MM.1S (cell line): ENCODE data around the gene SDC1.

Source experiments
- DNase-seq: peaks from one replicate; pipeline ENCODE4 v3.0.0-alpha.2; 2015
- H2AFZ ChIP-seq: fragments of 300-600 bp; sonication (generic); 2 replicates; pipeline ENCODE4 v1.6.0; 2016; ENCODE audit warnings: antibody characterized with exemption, low read length
- H3F3A ChIP-seq: fragments of 300-600 bp; sonication (generic); 2 replicates; pipeline ENCODE4 v1.6.1; 2016; ENCODE audit warnings: mild to moderate bottlenecking, antibody characterized with exemption, low read length, moderate library complexity, mixed read lengths; ENCODE audit not compliant: insufficient read depth
- H3K27ac ChIP-seq: fragments of 300-600 bp; sonication (generic); 2 replicates; pipeline ENCODE4 v1.5.1; 2016; ENCODE audit warnings: mild to moderate bottlenecking, low read length
- H3K27me3 ChIP-seq: fragments of 300-600 bp; sonication (generic); replicated peaks from 2 replicates; pipeline ENCODE4 v1.6.0; 2016; ENCODE audit warnings: low read length; ENCODE audit not compliant: insufficient read depth
- H3K36me3 ChIP-seq: fragments of 300-600 bp; sonication (generic); replicated peaks from 2 replicates; pipeline ENCODE4 v1.6.1; 2016; ENCODE audit warnings: mild to moderate bottlenecking, low read length, mixed read lengths; ENCODE audit not compliant: insufficient read depth
- H3K4me1 ChIP-seq: fragments of 300-600 bp; sonication (generic); 2 replicates; pipeline ENCODE4 v1.6.1; 2016; ENCODE audit warnings: low read length, mixed read lengths
- H3K4me2 ChIP-seq: fragments of 300-600 bp; sonication (generic); 2 replicates; pipeline ENCODE4 v1.6.0; 2016; ENCODE audit warnings: low read depth, low read length
- H3K4me3 ChIP-seq: fragments of 300-600 bp; sonication (generic); 2 replicates; pipeline ENCODE4 v1.5.1; 2016; ENCODE audit warnings: low read length, mixed read lengths
- H3K79me2 ChIP-seq: fragments of 300-600 bp; sonication (generic); 2 replicates; pipeline ENCODE4 v1.6.1; 2016; ENCODE audit warnings: mixed run types, low read length, mixed read lengths
- H3K9ac ChIP-seq: fragments of 300-600 bp; sonication (generic); 2 replicates; pipeline ENCODE4 v1.6.1; 2016; ENCODE audit warnings: low read length, mixed read lengths
- H3K9me2 ChIP-seq: fragments of 300-600 bp; sonication (generic); replicated peaks from 2 replicates; pipeline ENCODE4 v1.6.1; 2016; ENCODE audit warnings: mild to moderate bottlenecking, low read length, mixed read lengths; ENCODE audit not compliant: insufficient read depth
- H3K9me3 ChIP-seq: fragments of 300-600 bp; sonication (generic); replicated peaks from 2 replicates; pipeline ENCODE4 v1.6.1; 2016; ENCODE audit warnings: mild to moderate bottlenecking, low read length, mixed read lengths; ENCODE audit not compliant: insufficient read depth
- H4K20me1 ChIP-seq: fragments of 300-600 bp; sonication (generic); 2 replicates; pipeline ENCODE4 v1.6.1; 2016; ENCODE audit warnings: mild to moderate bottlenecking, low read length, moderate library complexity, mixed read lengths; ENCODE audit not compliant: insufficient read depth
- CTCF ChIP-seq: fragments of 300-600 bp; sonication (generic); IDR thresholded peaks from 2 replicates; pipeline ENCODE4 v1.5.1; 2016; ENCODE audit warnings: antibody characterized with exemption, low read length, mixed read lengths
- EZH2 ChIP-seq: fragments of 300-600 bp; sonication (generic); optimal IDR thresholded peaks from 2 replicates; pipeline ENCODE3; 2017; ENCODE audit warnings: low read depth, mild to moderate bottlenecking, antibody characterized with exemption, low read length, mixed read lengths
- EZH2phosphoT487 ChIP-seq: fragments of 300-600 bp; sonication (generic); IDR thresholded peaks from 2 replicates; pipeline ENCODE4 v1.6.1; 2018; ENCODE audit warnings: antibody characterized with exemption, low read length

The SDC1 gene

GRCh38 chr2:20174410-20174809 is 50.5 kb downstream of the SDC1 start:
- H3K27ac ChIP-seq: no peak overlapping the region
- H2AFZ ChIP-seq: no peak overlapping the region
- H3K27me3 ChIP-seq: no peaks in the 10 kb centered on the region
- no peak overlapping the region for H3K4me2 ChIP-seq
- H3F3A ChIP-seq: no peaks in the 10 kb centered on the region
- no peaks in the 10 kb centered on the region for H3K9me3 ChIP-seq
- H3K36me3 ChIP-seq: no peaks in the 10 kb centered on the region
- DNase-seq: no peak
- TF ChIP-seq EZH2phosphoT487: no peak
- no peak for TF ChIP-seq EZH2
- no peak for TF ChIP-seq CTCF
- no peak overlapping the region for H3K9ac ChIP-seq
- H3K79me2 ChIP-seq: no peaks in the 10 kb centered on the region
- no peak overlapping the region for H3K4me3 ChIP-seq
- no peaks in the 10 kb centered on the region for H3K9me2 ChIP-seq
- H3K4me1 ChIP-seq: no peaks in the 10 kb centered on the region
- H4K20me1 ChIP-seq: no peaks in the 10 kb centered on the region

- DNase-seq: no peak
- no peaks in the 10 kb centered on the region for H3K4me1 ChIP-seq
- no peak overlapping the region for H3K4me2 ChIP-seq
- H4K20me1 ChIP-seq: no peaks in the 10 kb centered on the region
- no peaks in the 10 kb centered on the region for H3K9me3 ChIP-seq
- no peaks in the 10 kb centered on the region for H3K36me3 ChIP-seq
- H3K9ac ChIP-seq: no peak overlapping the region
- H3K27ac ChIP-seq: no peak overlapping the region
- H2AFZ ChIP-seq: no peak overlapping the region
- H3K4me3 ChIP-seq: no peak overlapping the region
- TF ChIP-seq CTCF (no peak), EZH2phosphoT487 (no peak)
- no peaks in the 10 kb centered on the region for H3K9me2 ChIP-seq
- no peaks in the 10 kb centered on the region for H3K27me3 ChIP-seq
- no peaks in the 10 kb centered on the region for H3F3A ChIP-seq
- no peaks in the 10 kb centered on the region for H3K79me2 ChIP-seq
Measured at GRCh38 chr2:20173496-20174402, 51.2 kb downstream of the SDC1 start.

GRCh38 chr2:20173064-20173463 is 51.9 kb downstream of the SDC1 start:
- TF ChIP-seq CTCF (no peak), EZH2phosphoT487 (no peak), EZH2 (no peak)
- no peak overlapping the region for H2AFZ ChIP-seq
- no peaks in the 10 kb centered on the region for H3F3A ChIP-seq
- no peak overlapping the region for H3K27ac ChIP-seq
- no peaks in the 10 kb centered on the region for H4K20me1 ChIP-seq
- no peak overlapping the region for H3K4me3 ChIP-seq
- no peaks in the 10 kb centered on the region for H3K79me2 ChIP-seq
- no peak overlapping the region for H3K4me2 ChIP-seq
- no peaks in the 10 kb centered on the region for H3K36me3 ChIP-seq
- no peaks in the 10 kb centered on the region for H3K9me3 ChIP-seq
- no peaks in the 10 kb centered on the region for H3K9me2 ChIP-seq
- no peak overlapping the region for H3K9ac ChIP-seq
- no peaks in the 10 kb centered on the region for H3K27me3 ChIP-seq
- H3K4me1 ChIP-seq: no peaks in the 10 kb centered on the region
- no peak for DNase-seq
